Measurements from ENCODE around the gene ANKRD33.

ANKRD33 gene

GRCh38 chr12:51887476-51888315, at the start of gene ANKRD33:
ANKRD33 (plus strand) TSS chr12:51888103; CDS start chr12:51888187, 84 bp downstream.
- peak; percentile 42 for DNase-seq

GRCh38 chr12:51838762-51839161, 49.1 kb upstream of the ANKRD33 start:
- DNase-seq: no peak

- no peak for DNase-seq
Observed at GRCh38 chr12:51839310-51839947, 48.5 kb upstream of the ANKRD33 start.

GRCh38 chr12:51840966-51841365, 46.9 kb upstream of the ANKRD33 start:
- DNase-seq: no peak

GRCh38 chr12:51841727-51842126, 46.2 kb upstream of the ANKRD33 start:
- DNase-seq: no peak

- no peak for DNase-seq
Observed at GRCh38 chr12:51844854-51845253, 43.0 kb upstream of the ANKRD33 start.

GRCh38 chr12:51845482-51845881, 42.4 kb upstream of the ANKRD33 start:
- DNase-seq: no peak

- DNase-seq: no peak
Observed at GRCh38 chr12:51846271-51846691, 41.6 kb upstream of the ANKRD33 start.

- DNase-seq: no peak
Observed at GRCh38 chr12:51846911-51847642, 40.8 kb upstream of the ANKRD33 start.

- no peak for DNase-seq
Observed at GRCh38 chr12:51847643-51848325, 40.1 kb upstream of the ANKRD33 start.

GRCh38 chr12:51848326-51848727, 39.6 kb upstream of the ANKRD33 start, which contains the start of gene FIGNL2:
FIGNL2 (minus strand) TSS chr12:51848718; CDS start chr12:51822413, 26,305 bp downstream.
- no peak for DNase-seq

GRCh38 chr12:51848841-51849735, 38.8 kb upstream of the ANKRD33 start:
- DNase-seq: no peak

GRCh38 chr12:51850081-51850964, 37.6 kb upstream of the ANKRD33 start:
- DNase-seq: no peak

GRCh38 chr12:51850965-51851299, 37.0 kb upstream of the ANKRD33 start:
- no peak for DNase-seq

- DNase-seq: peak; percentile 16
Observed at GRCh38 chr12:51851413-51852124, 36.3 kb upstream of the ANKRD33 start.

- DNase-seq: no peak
Observed at GRCh38 chr12:51852404-51853137, 35.3 kb upstream of the ANKRD33 start.

GRCh38 chr12:51855586-51856428, 32.1 kb upstream of the ANKRD33 start:
- DNase-seq: no peak

GRCh38 chr12:51860986-51861385, 26.9 kb upstream of the ANKRD33 start:
- no peak for DNase-seq
